ENCODE results near the gene UBE2J2.

Gene UBE2J2

DNA sequence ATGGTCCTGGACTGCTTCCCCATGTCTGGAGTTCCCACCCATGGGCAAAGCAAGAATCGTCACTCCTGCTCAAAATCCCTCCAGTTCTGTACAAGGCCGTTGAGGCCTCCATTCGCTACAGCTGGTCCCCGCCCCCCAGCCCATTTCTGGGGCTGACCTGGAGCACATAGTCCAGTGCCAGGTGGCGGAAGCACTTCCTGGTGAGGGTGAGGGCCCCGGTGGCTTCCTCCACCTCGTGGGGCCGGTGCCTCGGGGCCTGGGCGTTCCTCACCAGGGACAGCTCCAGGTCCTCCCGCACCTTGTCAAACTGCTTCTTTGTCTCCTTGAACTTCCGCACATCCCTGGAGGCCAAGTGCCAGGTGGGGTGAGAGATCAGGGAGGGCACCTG is 26.7 kb upstream of the UBE2J2 start:
- no peaks in the 10 kb centered on the region for H3K27me3 ChIP-seq (ENCODE audit: insufficient read depth, low read length)
- no peaks in the 10 kb centered on the region for H3K79me2 ChIP-seq (ENCODE audit: insufficient read depth, low read length)
- H3F3A ChIP-seq (ENCODE audit: insufficient read depth, low read length) = no peaks in the 10 kb centered on the region
- H4K20me1 ChIP-seq (ENCODE audit: insufficient read depth, low read length) = no peaks in the 10 kb centered on the region
- no peak overlapping the region for H2AFZ ChIP-seq (ENCODE audit: low read length)
- no peaks in the 10 kb centered on the region for H3K36me3 ChIP-seq (ENCODE audit: insufficient read depth, low read length)
- no peak overlapping the region for H3K27ac ChIP-seq (ENCODE audit: low read depth, low read length, poor library complexity, severe bottlenecking)
- H3K4me3 ChIP-seq (ENCODE audit: low read depth, low read length, poor library complexity, severe bottlenecking) = no peak overlapping the region
- H3K4me1 ChIP-seq (ENCODE audit: insufficient read depth, low read length, severe bottlenecking) = peaks cover 5% of the 10 kb centered on the region
- H3K4me2 ChIP-seq (ENCODE audit: low read length) = no peak overlapping the region
- TF ChIP-seq, protein P1, sequence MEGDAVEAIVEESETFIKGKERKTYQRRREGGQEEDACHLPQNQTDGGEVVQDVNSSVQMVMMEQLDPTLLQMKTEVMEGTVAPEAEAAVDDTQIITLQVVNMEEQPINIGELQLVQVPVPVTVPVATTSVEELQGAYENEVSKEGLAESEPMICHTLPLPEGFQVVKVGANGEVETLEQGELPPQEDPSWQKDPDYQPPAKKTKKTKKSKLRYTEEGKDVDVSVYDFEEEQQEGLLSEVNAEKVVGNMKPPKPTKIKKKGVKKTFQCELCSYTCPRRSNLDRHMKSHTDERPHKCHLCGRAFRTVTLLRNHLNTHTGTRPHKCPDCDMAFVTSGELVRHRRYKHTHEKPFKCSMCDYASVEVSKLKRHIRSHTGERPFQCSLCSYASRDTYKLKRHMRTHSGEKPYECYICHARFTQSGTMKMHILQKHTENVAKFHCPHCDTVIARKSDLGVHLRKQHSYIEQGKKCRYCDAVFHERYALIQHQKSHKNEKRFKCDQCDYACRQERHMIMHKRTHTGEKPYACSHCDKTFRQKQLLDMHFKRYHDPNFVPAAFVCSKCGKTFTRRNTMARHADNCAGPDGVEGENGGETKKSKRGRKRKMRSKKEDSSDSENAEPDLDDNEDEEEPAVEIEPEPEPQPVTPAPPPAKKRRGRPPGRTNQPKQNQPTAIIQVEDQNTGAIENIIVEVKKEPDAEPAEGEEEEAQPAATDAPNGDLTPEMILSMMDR (IDR thresholded peaks at IDR 0.05; ENCODE audit: low read length) = no peak
- TF ChIP-seq EZH2 (IDR thresholded peaks at IDR 0.05; ENCODE audit: borderline replicate concordance, low read length) = no peak
- H3K9me2 ChIP-seq (ENCODE audit: low read depth, low read length) = no peaks in the 10 kb centered on the region
- no peak overlapping the region for H3K9ac ChIP-seq (ENCODE audit: low read length)
- H3K9me3 ChIP-seq (ENCODE audit: low read length) = no peaks in the 10 kb centered on the region

DNA sequence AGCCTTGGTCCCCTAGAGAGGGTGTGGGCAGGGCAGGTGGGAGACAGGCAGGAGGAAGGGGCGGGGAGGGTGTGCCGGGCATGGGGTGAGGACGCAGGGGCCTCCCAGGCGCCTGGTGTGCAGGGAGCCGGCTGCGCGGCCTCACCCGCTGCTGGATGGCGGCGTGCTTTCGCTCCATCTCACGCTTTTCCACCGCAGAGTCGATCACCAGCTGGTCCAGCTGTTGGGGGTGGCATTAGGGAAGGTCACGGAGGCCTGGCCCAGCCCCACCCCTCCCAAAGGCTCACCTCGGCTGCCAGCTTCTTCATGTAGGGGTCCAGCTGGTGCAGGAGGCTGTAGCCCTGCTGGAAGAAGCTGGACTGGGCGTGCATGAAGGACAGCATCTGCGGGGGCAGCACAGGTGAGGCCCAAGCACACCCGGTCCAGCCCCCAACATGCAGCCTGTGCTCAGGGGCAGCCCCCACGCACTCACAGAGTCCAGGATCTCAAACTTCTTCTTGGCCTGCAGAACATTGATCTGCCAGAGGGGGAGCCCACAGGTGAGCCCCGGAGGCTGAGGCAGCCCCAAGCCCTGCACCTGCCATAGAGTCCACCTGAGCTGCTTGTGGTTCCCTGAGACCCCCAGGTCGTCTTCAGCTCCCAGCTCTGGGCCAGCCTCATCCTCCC is 26.2 kb upstream of the UBE2J2 start:
- H3K4me2 ChIP-seq (ENCODE audit: low read length) = no peak overlapping the region
- no peaks in the 10 kb centered on the region for H3K27me3 ChIP-seq (ENCODE audit: insufficient read depth, low read length)
- TF ChIP-seq EZH2 (IDR thresholded peaks at IDR 0.05; ENCODE audit: borderline replicate concordance, low read length) = no peak
- TF ChIP-seq, protein P1 (IDR thresholded peaks at IDR 0.05; ENCODE audit: low read length) = peak; percentile 52; the same call in 1 of the 2 replicates

DNA sequence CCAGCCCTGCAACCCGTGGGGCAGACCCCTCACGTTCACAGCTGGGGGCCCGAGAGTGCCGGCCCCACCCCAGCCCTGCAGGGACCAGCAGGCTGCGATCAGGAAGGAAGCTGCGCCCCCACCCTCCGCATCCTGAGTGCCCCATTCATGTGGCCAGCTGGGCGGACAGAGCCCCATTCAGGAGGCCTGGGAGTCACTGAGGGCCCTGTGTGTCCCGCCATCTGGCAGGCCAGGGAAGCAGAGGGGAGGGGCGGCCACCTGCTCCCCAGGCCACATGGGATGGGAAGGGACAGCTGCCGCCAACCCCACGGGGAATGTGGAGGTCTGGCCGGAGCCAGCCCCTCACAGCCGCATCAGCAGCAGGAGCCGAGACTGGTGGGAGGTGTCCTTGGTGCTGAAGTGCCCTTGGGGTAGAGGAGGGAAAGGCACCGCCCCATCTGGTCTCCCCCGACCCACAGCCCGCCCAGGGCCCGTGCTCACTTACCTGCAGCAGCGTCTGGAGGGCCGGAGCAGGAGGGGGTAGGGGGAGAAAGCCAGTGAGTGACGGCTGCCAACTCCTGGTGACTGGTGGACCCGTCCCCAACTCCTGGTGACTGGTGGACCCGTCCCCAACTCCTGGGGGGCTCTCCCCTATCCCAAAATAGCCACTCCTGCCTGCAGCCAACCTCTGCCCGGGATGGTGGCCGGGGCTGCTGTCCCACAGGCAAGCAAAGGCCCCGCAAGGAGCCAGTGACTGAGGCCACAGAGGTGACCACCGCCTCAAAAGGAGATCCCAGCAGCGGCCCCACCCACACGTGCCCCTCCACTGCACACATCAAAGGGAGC is 25.4 kb upstream of the UBE2J2 start:
- TF ChIP-seq EZH2 (IDR thresholded peaks at IDR 0.05; ENCODE audit: borderline replicate concordance, low read length) = no peak
- TF ChIP-seq, protein P1 (IDR thresholded peaks at IDR 0.05; ENCODE audit: low read length) = no peak
- Histone ChIP-seq H3K9me3 (ENCODE audit: low read length) (no peaks in the 10 kb centered on the region), H3K4me1 (ENCODE audit: insufficient read depth, low read length, severe bottlenecking) (no peaks in the 10 kb centered on the region), H3K4me3 (ENCODE audit: low read depth, low read length, poor library complexity, severe bottlenecking) (no peak overlapping the region), H3K27me3 (ENCODE audit: insufficient read depth, low read length) (no peaks in the 10 kb centered on the region), H4K20me1 (ENCODE audit: insufficient read depth, low read length) (no peaks in the 10 kb centered on the region), H3K9ac (ENCODE audit: low read length) (no peak overlapping the region), H3F3A (ENCODE audit: insufficient read depth, low read length) (no peaks in the 10 kb centered on the region), H3K79me2 (ENCODE audit: insufficient read depth, low read length) (no peaks in the 10 kb centered on the region), H3K9me2 (ENCODE audit: low read depth, low read length) (no peaks in the 10 kb centered on the region), H3K27ac (ENCODE audit: low read depth, low read length, poor library complexity, severe bottlenecking) (no peak overlapping the region), H3K4me2 (ENCODE audit: low read length) (no peak overlapping the region), H3K36me3 (ENCODE audit: insufficient read depth, low read length) (no peaks in the 10 kb centered on the region), H2AFZ (ENCODE audit: low read length) (no peak overlapping the region)

More for the DNA sequence above, 26.2 kb upstream of the UBE2J2 start:
- H3K9me2 ChIP-seq (ENCODE audit: low read depth, low read length) = no peaks in the 10 kb centered on the region
- no peak overlapping the region for H3K9ac ChIP-seq (ENCODE audit: low read length)
- H3K4me3 ChIP-seq (ENCODE audit: low read depth, low read length, poor library complexity, severe bottlenecking) = no peak overlapping the region
- H2AFZ ChIP-seq (ENCODE audit: low read length) = no peak overlapping the region
- no peaks in the 10 kb centered on the region for H3K4me1 ChIP-seq (ENCODE audit: insufficient read depth, low read length, severe bottlenecking)
- H3F3A ChIP-seq (ENCODE audit: insufficient read depth, low read length) = no peaks in the 10 kb centered on the region
- no peaks in the 10 kb centered on the region for H3K79me2 ChIP-seq (ENCODE audit: insufficient read depth, low read length)
- H3K9me3 ChIP-seq (ENCODE audit: low read length) = no peaks in the 10 kb centered on the region
- H4K20me1 ChIP-seq (ENCODE audit: insufficient read depth, low read length) = no peaks in the 10 kb centered on the region
- H3K27ac ChIP-seq (ENCODE audit: low read depth, low read length, poor library complexity, severe bottlenecking) = no peak overlapping the region
- H3K36me3 ChIP-seq (ENCODE audit: insufficient read depth, low read length) = no peaks in the 10 kb centered on the region
